ENCODE results near the gene EPB41L1. TPM values are rescaled to one million over a fixed set of nuclear protein-coding genes. Genes with fewer than 3 reads are reported as not detected.

The EPB41L1 gene
- total RNA-seq, 1 experiment from 2014 or later, result 121 TPM

DNA sequence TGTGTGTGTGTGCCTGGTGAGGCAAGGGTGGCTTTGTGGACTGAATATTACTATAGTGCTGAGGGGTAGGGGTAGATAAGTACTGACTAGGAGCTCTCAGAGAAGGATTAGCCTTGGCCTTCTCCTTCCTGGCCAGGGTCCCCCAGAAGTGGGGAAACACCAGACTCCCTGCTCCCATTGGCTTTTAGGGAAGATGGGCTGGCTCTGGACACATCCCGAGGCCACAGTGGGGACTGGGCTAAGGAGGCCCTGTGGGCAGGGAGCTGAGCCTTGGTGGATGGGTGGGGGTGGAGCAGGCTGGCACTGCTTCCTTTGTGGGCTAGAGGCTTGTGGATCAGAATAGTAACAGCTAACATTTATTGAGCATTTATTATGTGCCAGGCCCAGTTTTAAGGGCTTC lies 3.1 kb downstream of the EPB41L1 start:
- H3K9me3 Mint-ChIP-seq (ENCODE audit: low read depth, unreplicated experiment), result no peaks in the 10 kb centered on the region
- H3K27me3 Mint-ChIP-seq (ENCODE audit: unreplicated experiment), result no peaks in the 10 kb centered on the region
- intact Hi-C loops (cut with micrococcal nuclease; ENCODE audit: unreplicated experiment), result loop anchor here (5.0 kb wide), 1 partner anchor 280 kb away; no protein-coding TSS in a partner anchor
- DNase-seq, result no peak
- peaks cover 22% of the 10 kb centered on the region for H3K36me3 Mint-ChIP-seq (ENCODE audit: insufficient read depth, unreplicated experiment)
- no peak for TF ChIP-seq CTCF (IDR thresholded peaks at IDR 0.05; ENCODE audit: unreplicated experiment)
- BruUV-seq (replicated peaks), result no TSS peak
- H3K4me3 Mint-ChIP-seq (ENCODE audit: low read depth, unreplicated experiment), result no peak overlapping the region
- CTCF ChIA-PET, result interaction anchor here (0.5 to 2.4 kb wide), 5 partner anchors 19 to 1715 kb away, joined by 3 to 7 read pairs (median 3); no protein-coding TSS in a partner anchor
- peaks cover 37% of the 10 kb centered on the region for H3K4me1 Mint-ChIP-seq (ENCODE audit: low read depth, unreplicated experiment)
- H3K27ac Mint-ChIP-seq (ENCODE audit: unreplicated experiment), result no peak overlapping the region

DNA sequence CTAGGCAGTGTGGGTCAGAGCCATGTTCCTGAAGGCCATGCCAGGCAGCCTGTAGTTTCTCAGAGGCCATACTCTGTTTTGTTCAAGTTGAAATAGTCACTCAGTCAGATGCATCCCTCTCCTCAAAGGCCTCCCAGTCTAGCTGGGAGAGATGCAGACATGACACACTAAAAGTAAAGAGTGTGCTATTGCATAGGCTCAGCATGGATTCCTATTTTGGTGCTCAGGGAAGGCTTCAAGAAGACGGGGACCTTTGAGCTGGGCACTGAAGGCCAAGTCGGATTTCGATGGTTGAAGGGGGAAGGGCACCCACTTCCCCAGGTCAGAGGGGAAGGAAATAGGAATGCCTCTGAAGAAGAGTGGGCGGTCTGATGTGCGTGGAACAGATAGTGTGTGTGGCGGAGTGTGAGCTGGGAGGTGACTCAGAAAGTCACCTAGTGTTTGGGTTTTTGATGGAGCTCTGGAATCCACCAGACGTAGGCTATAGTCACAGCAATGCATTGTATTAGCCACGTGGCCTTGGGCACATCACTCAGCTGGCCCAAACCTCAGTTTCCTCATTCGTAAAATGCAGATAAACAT lies 3.7 kb downstream of the EPB41L1 start:
- H3K4me1 Mint-ChIP-seq (ENCODE audit: low read depth, unreplicated experiment), result peaks cover 38% of the 10 kb centered on the region
- H3K27me3 Mint-ChIP-seq (ENCODE audit: unreplicated experiment), result no peaks in the 10 kb centered on the region
- H3K9me3 Mint-ChIP-seq (ENCODE audit: low read depth, unreplicated experiment), result no peaks in the 10 kb centered on the region
- no peak overlapping the region for H3K27ac Mint-ChIP-seq (ENCODE audit: unreplicated experiment)
- TF ChIP-seq CTCF (IDR thresholded peaks at IDR 0.05; ENCODE audit: unreplicated experiment), result no peak
- CTCF ChIA-PET, result interaction anchor here (0.5 to 2.4 kb wide), 5 partner anchors 11 to 493 kb away, joined by 3 to 7 read pairs (median 3); no protein-coding TSS in a partner anchor
- no peak overlapping the region for H3K4me3 Mint-ChIP-seq (ENCODE audit: low read depth, unreplicated experiment)
- H3K36me3 Mint-ChIP-seq (ENCODE audit: insufficient read depth, unreplicated experiment), result peaks cover 22% of the 10 kb centered on the region
- intact Hi-C loops (cut with micrococcal nuclease; ENCODE audit: unreplicated experiment), result loop anchor here (5.0 kb wide), 1 partner anchor 279 kb away; no protein-coding TSS in a partner anchor
- no peak for DNase-seq
- BruUV-seq (replicated peaks), result no TSS peak

- Mint-ChIP-seq H3K4me1 (ENCODE audit: low read depth, unreplicated experiment) (peaks cover 29% of the 10 kb centered on the region), H3K27me3 (ENCODE audit: unreplicated experiment) (no peaks in the 10 kb centered on the region), H3K27ac (ENCODE audit: unreplicated experiment) (no peak overlapping the region), H3K9me3 (ENCODE audit: low read depth, unreplicated experiment) (no peaks in the 10 kb centered on the region), H3K36me3 (ENCODE audit: insufficient read depth, unreplicated experiment) (peaks cover 14% of the 10 kb centered on the region), H3K4me3 (ENCODE audit: low read depth, unreplicated experiment) (no peak overlapping the region)
- CTCF ChIA-PET, result interaction anchor here (0.6 kb wide), 1 partner anchor 1981 kb away, joined by 5 read pairs; no protein-coding TSS in a partner anchor
- TF ChIP-seq CTCF (IDR thresholded peaks at IDR 0.05; ENCODE audit: unreplicated experiment), result no peak
- no peak for DNase-seq
- intact Hi-C loops (cut with micrococcal nuclease; ENCODE audit: unreplicated experiment), result loop anchor here (5.0 kb wide), 1 partner anchor 277 kb away; no protein-coding TSS in a partner anchor
- no TSS peak for BruUV-seq (replicated peaks)
Measured at GRCh38 chr20:36159833-36160232, 5.3 kb downstream of the EPB41L1 start.

DNA sequence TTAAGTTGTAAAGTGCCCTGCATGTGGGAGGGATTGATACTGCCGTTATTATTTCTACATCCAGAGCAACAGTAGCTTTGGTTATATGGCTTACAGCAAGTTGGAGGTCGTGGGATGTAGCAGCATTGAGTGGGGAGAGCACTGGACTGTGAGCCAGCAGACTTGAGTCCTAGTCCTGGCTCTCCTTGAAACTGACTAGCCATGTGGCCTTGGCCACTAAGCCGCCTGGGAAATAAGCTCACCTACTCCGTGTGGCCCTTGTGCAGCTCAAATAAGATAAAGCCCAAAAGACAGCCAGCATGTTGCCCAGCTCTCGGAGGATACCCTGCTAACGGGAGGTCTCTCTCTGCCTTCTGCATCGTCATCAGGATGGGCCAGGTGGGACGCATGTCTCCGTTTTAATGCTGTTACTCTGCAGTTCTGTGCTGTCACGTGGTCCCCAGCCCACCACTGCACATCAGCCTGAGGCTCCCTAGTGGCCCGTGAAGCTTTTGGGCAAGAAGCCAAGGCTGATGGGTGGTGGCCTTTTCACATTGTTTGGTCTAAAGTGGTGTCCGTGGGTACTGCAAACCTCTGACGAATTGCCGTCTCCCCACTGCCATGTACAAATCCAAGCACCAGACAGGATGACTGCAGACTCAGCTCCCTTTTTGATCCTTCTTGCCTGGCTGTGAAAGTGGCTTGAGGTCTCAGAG lies 7.9 kb downstream of the EPB41L1 start:
- Mint-ChIP-seq H3K36me3 (ENCODE audit: insufficient read depth, unreplicated experiment) (peaks cover 6% of the 10 kb centered on the region), H3K4me3 (ENCODE audit: low read depth, unreplicated experiment) (no peak overlapping the region), H3K9me3 (ENCODE audit: low read depth, unreplicated experiment) (no peaks in the 10 kb centered on the region), H3K4me1 (ENCODE audit: low read depth, unreplicated experiment) (peaks cover 35% of the 10 kb centered on the region), H3K27me3 (ENCODE audit: unreplicated experiment) (no peaks in the 10 kb centered on the region), H3K27ac (ENCODE audit: unreplicated experiment) (no peak overlapping the region)
- no peak for TF ChIP-seq CTCF (IDR thresholded peaks at IDR 0.05; ENCODE audit: unreplicated experiment)
- DNase-seq, result no peak
- CTCF ChIA-PET, result interaction anchor here (1.0 to 1.3 kb wide), 2 partner anchors 37 to 168 kb away, joined by 3 to 4 read pairs; no protein-coding TSS in a partner anchor
- intact Hi-C loops (cut with micrococcal nuclease; ENCODE audit: unreplicated experiment), result no loop called here
- BruUV-seq (replicated peaks), result no TSS peak

Measured in Calu3 (cell line).